Subcutaneous abdominal adipose tissue (tissue), 5 donors: ENCODE data around the gene CD101.

Experiments
- H3K27ac ChIP-seq: one replicate; pipeline ENCODE4 v1.7.0; 2013; ENCODE audit warnings: low read depth, mild to moderate bottlenecking, inconsistent platforms, low read length, moderate library complexity
- H3K27me3 ChIP-seq, 5 donors: one replicate each; pipeline ENCODE4 v1.7.0; 2013; ENCODE audit warnings: low read length in 5 of 5, inconsistent platforms in 1 of 5; ENCODE audit not compliant: control insufficient read depth in 5 of 5, insufficient read depth in 4 of 5
- H3K36me3 ChIP-seq, 5 donors: one replicate each; pipeline ENCODE4 v1.7.0; 2013; ENCODE audit warnings: low read length in 5 of 5; ENCODE audit not compliant: control insufficient read depth in 5 of 5, insufficient read depth in 5 of 5
- H3K4me1 ChIP-seq, 5 donors: one replicate each; pipeline ENCODE4 v1.7.0; 2013; ENCODE audit warnings: low read length in 5 of 5, mild to moderate bottlenecking in 3 of 5, moderate library complexity in 1 of 5; ENCODE audit not compliant: control insufficient read depth in 5 of 5, insufficient read depth in 5 of 5
- H3K4me3 ChIP-seq, 5 donors: one replicate each; pipeline ENCODE4 v1.7.0; 2013; ENCODE audit warnings: low read length in 5 of 5, low read depth in 1 of 5
- H3K9ac ChIP-seq, 5 donors: one replicate each; pipeline ENCODE4 v1.7.0; 2013; ENCODE audit warnings: low read length in 5 of 5, mild to moderate bottlenecking in 4 of 5, moderate library complexity in 3 of 5
- H3K9me3 ChIP-seq, 5 donors: one replicate each; pipeline ENCODE4 v1.7.0; 2013; ENCODE audit warnings: low read length in 5 of 5; ENCODE audit not compliant: control insufficient read depth in 5 of 5
- donor health status: healthy.
- donor health status: healthy.
- donor health status: healthy.
- donor health status: healthy.
- donor health status: healthy.

Gene CD101

GRCh38 chr1:116984406-116985160, 17.0 kb upstream of the CD101 start:
- no peak overlapping the region for H3K27ac ChIP-seq
- peaks cover 0 to 2% (median 0%) of the 10 kb centered on the region in 5 donors for H3K36me3 ChIP-seq
- no peaks in the 10 kb centered on the region for H3K27me3 ChIP-seq
- H3K9me3 ChIP-seq = no peaks in the 10 kb centered on the region
- H3K9ac ChIP-seq = no peak overlapping the region
- peaks cover 0 to 40% (median 31%) of the 10 kb centered on the region in 5 donors for H3K4me1 ChIP-seq
- H3K4me3 ChIP-seq = no peak overlapping the region

- Histone ChIP-seq H3K27ac (no peak overlapping the region), H3K9ac (no peak overlapping the region), H3K36me3 (peaks cover 0 to 2% (median 0%) of the 10 kb centered on the region in 5 donors), H3K4me3 (no peak overlapping the region), H3K9me3 (no peaks in the 10 kb centered on the region), H3K27me3 (no peaks in the 10 kb centered on the region), H3K4me1 (peaks cover 3 to 52% (median 48%) of the 10 kb centered on the region in 5 donors)
Observed at GRCh38 chr1:116986421-116987255, 14.9 kb upstream of the CD101 start.

GRCh38 chr1:116987256-116987555, 14.4 kb upstream of the CD101 start:
- no peaks in the 10 kb centered on the region for H3K27me3 ChIP-seq
- H3K4me3 ChIP-seq = no peak overlapping the region
- H3K27ac ChIP-seq = no peak overlapping the region
- no peak overlapping the region for H3K9ac ChIP-seq
- H3K9me3 ChIP-seq = no peaks in the 10 kb centered on the region
- peaks cover 0 to 2% (median 0%) of the 10 kb centered on the region in 5 donors for H3K36me3 ChIP-seq
- H3K4me1 ChIP-seq = peaks cover 3 to 58% (median 48%) of the 10 kb centered on the region in 5 donors

GRCh38 chr1:116988248-116988647, 13.3 kb upstream of the CD101 start:
- H3K9ac ChIP-seq = no peak overlapping the region
- peaks cover 3 to 55% (median 45%) of the 10 kb centered on the region in 5 donors for H3K4me1 ChIP-seq
- H3K4me3 ChIP-seq = no peak overlapping the region
- no peak overlapping the region for H3K27ac ChIP-seq
- no peaks in the 10 kb centered on the region for H3K9me3 ChIP-seq
- H3K36me3 ChIP-seq = peaks cover 0 to 2% (median 0%) of the 10 kb centered on the region in 5 donors
- no peaks in the 10 kb centered on the region for H3K27me3 ChIP-seq

GRCh38 chr1:116988908-116989307, 12.7 kb upstream of the CD101 start:
- Histone ChIP-seq H3K4me1 (peaks cover 3 to 53% (median 39%) of the 10 kb centered on the region in 5 donors), H3K36me3 (peaks cover 0 to 2% (median 0%) of the 10 kb centered on the region in 5 donors), H3K27me3 (no peaks in the 10 kb centered on the region), H3K9ac (no peak overlapping the region), H3K27ac (no peak overlapping the region), H3K9me3 (peaks cover 0 to 2% (median 0%) of the 10 kb centered on the region in 5 donors), H3K4me3 (no peak overlapping the region)

- Histone ChIP-seq H3K27ac (peak overlapping the region; percentile 19), H3K9ac (no peak overlapping the region), H3K27me3 (no peaks in the 10 kb centered on the region), H3K36me3 (no peaks in the 10 kb centered on the region), H3K4me1 (peaks cover 3 to 44% (median 35%) of the 10 kb centered on the region in 5 donors), H3K9me3 (peaks cover 0 to 2% (median 0%) of the 10 kb centered on the region in 5 donors), H3K4me3 (no peak overlapping the region)
Observed at GRCh38 chr1:116989835-116990234, 11.7 kb upstream of the CD101 start.

GRCh38 chr1:116990612-116991151, 10.9 kb upstream of the CD101 start:
- Histone ChIP-seq H3K4me3 (no peak overlapping the region), H3K36me3 (no peaks in the 10 kb centered on the region), H3K9me3 (peaks cover 0 to 2% (median 0%) of the 10 kb centered on the region in 5 donors), H3K27ac (peak overlapping the region; percentile 19), H3K9ac (no peak overlapping the region), H3K4me1 (peaks cover 3 to 44% (median 38%) of the 10 kb centered on the region in 5 donors), H3K27me3 (no peaks in the 10 kb centered on the region)

GRCh38 chr1:116991171-116991845, 10.3 kb upstream of the CD101 start:
- Histone ChIP-seq H3K4me3 (no peak overlapping the region), H3K36me3 (no peaks in the 10 kb centered on the region), H3K9me3 (peaks cover 0 to 2% (median 0%) of the 10 kb centered on the region in 5 donors), H3K27ac (no peak overlapping the region), H3K27me3 (no peaks in the 10 kb centered on the region), H3K9ac (no peak overlapping the region), H3K4me1 (peaks cover 3 to 44% (median 39%) of the 10 kb centered on the region in 5 donors)

GRCh38 chr1:116991918-116992317, 9.6 kb upstream of the CD101 start:
- Histone ChIP-seq H3K9me3 (peaks cover 0 to 2% (median 0%) of the 10 kb centered on the region in 5 donors), H3K4me3 (no peak overlapping the region), H3K9ac (no peak overlapping the region), H3K36me3 (no peaks in the 10 kb centered on the region), H3K27me3 (no peaks in the 10 kb centered on the region), H3K27ac (no peak overlapping the region), H3K4me1 (peaks cover 3 to 44% (median 39%) of the 10 kb centered on the region in 5 donors)
